Measurements from ENCODE around the gene RAB5A.

RAB5A gene

GRCh38 chr3:19960696-19961095, 13.8 kb downstream of the RAB5A start:
- no peak overlapping the region for H3K4me3 ChIP-seq (ENCODE audit: low read length)
- H3K4me2 ChIP-seq (ENCODE audit: low read length): no peak overlapping the region
- H3K9me3 ChIP-seq (ENCODE audit: insufficient read depth, low read length): no peaks in the 10 kb centered on the region
- no peaks in the 10 kb centered on the region for H3K27me3 ChIP-seq (ENCODE audit: low read depth, low read length)
- no peak overlapping the region for H2AFZ ChIP-seq (ENCODE audit: low read depth, low read length)
- H4K20me1 ChIP-seq (ENCODE audit: insufficient read depth, low read length): peaks cover 63% of the 10 kb centered on the region
- H3K79me2 ChIP-seq (ENCODE audit: low read length): peaks cover 92% of the 10 kb centered on the region
- TF ChIP-seq EZH2phosphoT487 (IDR thresholded peaks at IDR 0.05; ENCODE audit: low read depth) (no peak), CTCF (IDR thresholded peaks at IDR 0.05; ENCODE audit: low read depth, low read length) (no peak)
- H3K9ac ChIP-seq (ENCODE audit: low read length): no peak overlapping the region
- peaks cover 27% of the 10 kb centered on the region for H3K36me3 ChIP-seq (replicated peaks; ENCODE audit: low read depth, low read length)
- no peak overlapping the region for H3K27ac ChIP-seq (ENCODE audit: low read length)
- no peaks in the 10 kb centered on the region for H3K4me1 ChIP-seq (ENCODE audit: low read length)

- no peaks in the 10 kb centered on the region for H3K9me3 ChIP-seq (ENCODE audit: insufficient read depth, low read length)
- no peak overlapping the region for H3K4me3 ChIP-seq (ENCODE audit: low read length)
- no peak overlapping the region for H3K9ac ChIP-seq (ENCODE audit: low read length)
- no peak overlapping the region for H2AFZ ChIP-seq (ENCODE audit: low read depth, low read length)
- H3K27me3 ChIP-seq (ENCODE audit: low read depth, low read length): no peaks in the 10 kb centered on the region
- TF ChIP-seq EZH2phosphoT487 (IDR thresholded peaks at IDR 0.05; ENCODE audit: low read depth) (no peak), CTCF (IDR thresholded peaks at IDR 0.05; ENCODE audit: low read depth, low read length) (no peak)
- no peak overlapping the region for H3K27ac ChIP-seq (ENCODE audit: low read length)
- H3K4me1 ChIP-seq (ENCODE audit: low read length): no peaks in the 10 kb centered on the region
- peaks cover 64% of the 10 kb centered on the region for H4K20me1 ChIP-seq (ENCODE audit: insufficient read depth, low read length)
- peaks cover 92% of the 10 kb centered on the region for H3K79me2 ChIP-seq (ENCODE audit: low read length)
- peaks cover 30% of the 10 kb centered on the region for H3K36me3 ChIP-seq (replicated peaks; ENCODE audit: low read depth, low read length)
- H3K4me2 ChIP-seq (ENCODE audit: low read length): no peak overlapping the region
Measured at GRCh38 chr3:19961960-19962359, 15.1 kb downstream of the RAB5A start.

- Histone ChIP-seq H3K9ac (ENCODE audit: low read length) (no peak overlapping the region), H4K20me1 (ENCODE audit: insufficient read depth, low read length) (peaks cover 60% of the 10 kb centered on the region), H3K4me1 (ENCODE audit: low read length) (no peaks in the 10 kb centered on the region), H3K9me3 (ENCODE audit: insufficient read depth, low read length) (no peaks in the 10 kb centered on the region), H3K4me3 (ENCODE audit: low read length) (no peak overlapping the region), H3K79me2 (ENCODE audit: low read length) (peaks cover 90% of the 10 kb centered on the region), H3K27ac (ENCODE audit: low read length) (no peak overlapping the region), H3K4me2 (ENCODE audit: low read length) (no peak overlapping the region), H3K27me3 (ENCODE audit: low read depth, low read length) (no peaks in the 10 kb centered on the region), H3K36me3 (replicated peaks; ENCODE audit: low read depth, low read length) (peaks cover 30% of the 10 kb centered on the region), H2AFZ (ENCODE audit: low read depth, low read length) (no peak overlapping the region)
- TF ChIP-seq CTCF (IDR thresholded peaks at IDR 0.05; ENCODE audit: low read depth, low read length): no peak
- TF ChIP-seq EZH2phosphoT487 (IDR thresholded peaks at IDR 0.05; ENCODE audit: low read depth): no peak
Measured at GRCh38 chr3:19967208-19967607, 20.3 kb downstream of the RAB5A start.

- Histone ChIP-seq H3K9me3 (ENCODE audit: insufficient read depth, low read length) (no peaks in the 10 kb centered on the region), H2AFZ (ENCODE audit: low read depth, low read length) (no peak overlapping the region), H3K79me2 (ENCODE audit: low read length) (peaks cover 90% of the 10 kb centered on the region), H3K9ac (ENCODE audit: low read length) (no peak overlapping the region), H3K36me3 (replicated peaks; ENCODE audit: low read depth, low read length) (peaks cover 26% of the 10 kb centered on the region), H3K4me3 (ENCODE audit: low read length) (no peak overlapping the region), H3K4me2 (ENCODE audit: low read length) (no peak overlapping the region), H3K27me3 (ENCODE audit: low read depth, low read length) (no peaks in the 10 kb centered on the region), H3K4me1 (ENCODE audit: low read length) (no peaks in the 10 kb centered on the region), H4K20me1 (ENCODE audit: insufficient read depth, low read length) (peaks cover 57% of the 10 kb centered on the region), H3K27ac (ENCODE audit: low read length) (no peak overlapping the region)
- TF ChIP-seq EZH2phosphoT487 (IDR thresholded peaks at IDR 0.05; ENCODE audit: low read depth) (no peak), CTCF (IDR thresholded peaks at IDR 0.05; ENCODE audit: low read depth, low read length) (no peak)
Measured at GRCh38 chr3:19967812-19968211, 20.9 kb downstream of the RAB5A start.
